Right lobe of liver (tissue), 4 donors: ENCODE data around the gene PTPRU.

ENCODE experiments used
- POLR2A ChIP-seq: fragments of 450-650 bp; IDR thresholded peaks from one replicate; pipeline ENCODE4 v1.6.1; 2017; ENCODE audit warnings: antibody characterized with exemption, mild to moderate bottlenecking
- TF ChIP-seq, protein P1 (sequence below), 4 donors: fragments of 200-600 bp in 3 of 4; fragments of 450-650 bp in 1 of 4; IDR thresholded peaks; one replicate each; pipeline versions ENCODE4 v1.5.1 to v1.8.0; 2016 to 2022; ENCODE audit warnings: antibody characterized with exemption in 4 of 4, mild to moderate bottlenecking in 2 of 4
- donor health status: DM: no; HTN: no; CAD: no.
- donor health status: DM: no; HTN: no; CAD: no.
- donor health status: DM: no; HTN: yes; CAD: no.

DNA sequence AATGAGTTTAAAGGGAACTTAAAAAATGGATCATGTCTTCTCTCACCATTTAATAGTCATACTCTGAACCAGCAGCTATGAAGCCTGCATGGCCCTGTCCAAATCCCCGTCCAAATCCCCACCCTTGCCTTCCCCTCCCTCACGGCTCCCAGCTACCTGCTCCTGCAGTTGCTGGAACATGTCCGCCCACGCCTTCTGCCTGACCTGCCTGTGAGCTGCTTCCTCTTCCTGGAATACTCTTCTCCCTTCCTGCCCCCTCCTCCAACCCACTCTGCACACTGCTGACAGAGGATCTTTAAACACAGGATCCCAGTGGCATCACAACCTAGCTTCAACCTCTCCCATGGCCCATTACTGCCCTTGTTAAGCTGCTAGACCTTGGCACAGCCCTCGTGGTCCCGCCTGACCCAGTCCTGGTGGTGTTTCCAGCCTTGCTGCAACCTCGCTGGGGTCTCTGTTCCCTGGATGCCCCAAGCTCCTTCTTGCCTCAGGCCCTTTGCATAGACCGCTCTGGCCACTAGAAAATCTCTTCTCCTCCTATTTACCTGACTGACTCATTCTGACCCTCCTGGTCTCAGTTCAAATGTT, 118.3 kb downstream of the PTPRU start:
- TF ChIP-seq POLR2A: no peak
- TF ChIP-seq, protein P1, sequence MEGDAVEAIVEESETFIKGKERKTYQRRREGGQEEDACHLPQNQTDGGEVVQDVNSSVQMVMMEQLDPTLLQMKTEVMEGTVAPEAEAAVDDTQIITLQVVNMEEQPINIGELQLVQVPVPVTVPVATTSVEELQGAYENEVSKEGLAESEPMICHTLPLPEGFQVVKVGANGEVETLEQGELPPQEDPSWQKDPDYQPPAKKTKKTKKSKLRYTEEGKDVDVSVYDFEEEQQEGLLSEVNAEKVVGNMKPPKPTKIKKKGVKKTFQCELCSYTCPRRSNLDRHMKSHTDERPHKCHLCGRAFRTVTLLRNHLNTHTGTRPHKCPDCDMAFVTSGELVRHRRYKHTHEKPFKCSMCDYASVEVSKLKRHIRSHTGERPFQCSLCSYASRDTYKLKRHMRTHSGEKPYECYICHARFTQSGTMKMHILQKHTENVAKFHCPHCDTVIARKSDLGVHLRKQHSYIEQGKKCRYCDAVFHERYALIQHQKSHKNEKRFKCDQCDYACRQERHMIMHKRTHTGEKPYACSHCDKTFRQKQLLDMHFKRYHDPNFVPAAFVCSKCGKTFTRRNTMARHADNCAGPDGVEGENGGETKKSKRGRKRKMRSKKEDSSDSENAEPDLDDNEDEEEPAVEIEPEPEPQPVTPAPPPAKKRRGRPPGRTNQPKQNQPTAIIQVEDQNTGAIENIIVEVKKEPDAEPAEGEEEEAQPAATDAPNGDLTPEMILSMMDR (IDR thresholded peaks at IDR 0.05): no peak
